ENCODE data around the gene MYRIP. TPM values are rescaled to one million over a fixed set of nuclear protein-coding genes. Genes with fewer than 3 reads are reported as not detected.

MYRIP gene
- total RNA-seq, 4 donors from 2014 or later = 1.4 to 4.4 (median 2.8) TPM

DNA sequence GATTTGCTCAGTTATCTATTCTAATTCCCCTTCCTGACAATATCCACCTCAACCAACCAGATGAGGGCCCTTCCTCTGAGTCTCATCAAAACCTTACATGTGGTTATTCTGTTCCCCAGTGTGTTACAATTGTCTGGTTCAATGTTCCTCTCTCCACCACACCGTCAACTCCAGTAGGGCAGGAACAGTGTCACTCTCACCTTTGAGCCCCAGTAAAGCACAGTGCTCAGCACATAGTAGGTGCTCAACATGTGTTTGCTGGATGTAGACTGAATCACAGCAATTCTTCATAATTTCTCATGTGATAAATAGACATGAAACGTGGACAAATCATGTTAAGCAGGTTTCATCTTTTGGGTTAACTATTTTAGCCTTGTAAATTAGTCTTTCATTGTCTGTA lies 397.1 kb downstream of the MYRIP start:
- no peaks in the 10 kb centered on the region for H3K27me3 ChIP-seq
- no peaks in the 10 kb centered on the region for H3K36me3 ChIP-seq
- TF ChIP-seq POLR2AphosphoS5 (IDR thresholded peaks at IDR 0.05) = no peak
- TF ChIP-seq, protein P1, sequence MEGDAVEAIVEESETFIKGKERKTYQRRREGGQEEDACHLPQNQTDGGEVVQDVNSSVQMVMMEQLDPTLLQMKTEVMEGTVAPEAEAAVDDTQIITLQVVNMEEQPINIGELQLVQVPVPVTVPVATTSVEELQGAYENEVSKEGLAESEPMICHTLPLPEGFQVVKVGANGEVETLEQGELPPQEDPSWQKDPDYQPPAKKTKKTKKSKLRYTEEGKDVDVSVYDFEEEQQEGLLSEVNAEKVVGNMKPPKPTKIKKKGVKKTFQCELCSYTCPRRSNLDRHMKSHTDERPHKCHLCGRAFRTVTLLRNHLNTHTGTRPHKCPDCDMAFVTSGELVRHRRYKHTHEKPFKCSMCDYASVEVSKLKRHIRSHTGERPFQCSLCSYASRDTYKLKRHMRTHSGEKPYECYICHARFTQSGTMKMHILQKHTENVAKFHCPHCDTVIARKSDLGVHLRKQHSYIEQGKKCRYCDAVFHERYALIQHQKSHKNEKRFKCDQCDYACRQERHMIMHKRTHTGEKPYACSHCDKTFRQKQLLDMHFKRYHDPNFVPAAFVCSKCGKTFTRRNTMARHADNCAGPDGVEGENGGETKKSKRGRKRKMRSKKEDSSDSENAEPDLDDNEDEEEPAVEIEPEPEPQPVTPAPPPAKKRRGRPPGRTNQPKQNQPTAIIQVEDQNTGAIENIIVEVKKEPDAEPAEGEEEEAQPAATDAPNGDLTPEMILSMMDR (IDR thresholded peaks at IDR 0.05) = no peak
- TF ChIP-seq POLR2A (IDR thresholded peaks at IDR 0.05) = no peak
- no peak for TF ChIP-seq EP300 (IDR thresholded peaks at IDR 0.05)
- H3K9me3 ChIP-seq = no peaks in the 10 kb centered on the region
- H3K4me3 ChIP-seq = no peak overlapping the region
- WGBS = 92% methylated on average over 2 of the region's 2 CpGs
- no peaks in the 10 kb centered on the region for H3K4me1 ChIP-seq
- DNase-seq (ENCODE audit: low spot score in 2 of 2) = no peak
- no peak overlapping the region for H3K27ac ChIP-seq

DNA sequence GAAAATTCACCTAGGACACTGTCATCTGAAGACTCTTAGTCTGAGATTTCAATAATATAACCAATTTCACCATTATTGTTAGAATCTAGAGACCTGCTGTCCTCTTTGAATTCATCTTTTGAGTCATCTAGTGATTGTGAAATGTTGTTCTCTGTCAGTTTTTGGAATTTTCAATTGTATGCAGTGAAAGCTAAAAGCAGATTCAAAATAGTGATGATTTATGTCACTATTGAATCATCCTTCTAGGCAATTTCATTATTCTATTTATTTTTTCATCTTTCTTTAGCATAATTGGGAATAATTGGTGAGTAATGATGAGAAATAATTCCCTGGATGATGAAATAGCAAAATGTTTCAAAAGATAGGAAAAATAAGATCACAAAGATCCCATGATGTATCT lies 398.4 kb downstream of the MYRIP start:
- no peak overlapping the region for H3K27ac ChIP-seq
- TF ChIP-seq POLR2AphosphoS5 (IDR thresholded peaks at IDR 0.05) (no peak), EP300 (IDR thresholded peaks at IDR 0.05) (no peak), POLR2A (IDR thresholded peaks at IDR 0.05) (no peak)
- TF ChIP-seq, protein P1 (IDR thresholded peaks at IDR 0.05) = no peak

DNA sequence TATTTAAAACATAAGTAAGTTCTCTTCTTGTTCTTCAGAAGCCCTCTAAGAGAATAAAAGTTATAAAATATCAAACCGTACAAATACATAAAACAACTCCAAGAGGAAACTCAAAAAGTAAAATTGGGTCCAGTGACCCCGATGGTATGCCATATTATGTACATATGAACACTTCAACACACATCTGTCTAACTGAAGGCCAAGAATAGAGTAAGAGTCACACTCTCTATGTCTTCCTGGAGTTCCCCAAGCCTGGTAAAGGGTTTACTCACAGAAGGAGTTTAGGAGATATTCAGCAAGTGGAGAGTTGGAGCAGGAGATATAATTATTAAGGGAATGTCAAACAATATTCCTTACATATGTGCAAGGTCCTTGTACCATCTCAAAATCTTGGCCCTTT lies 398.8 kb downstream of the MYRIP start:
- TF ChIP-seq EP300 (IDR thresholded peaks at IDR 0.05) (no peak), POLR2AphosphoS5 (IDR thresholded peaks at IDR 0.05) (no peak), POLR2A (IDR thresholded peaks at IDR 0.05) (no peak)
- TF ChIP-seq, protein P1 (IDR thresholded peaks at IDR 0.05) = no peak

More for the DNA sequence above, 398.4 kb downstream of the MYRIP start:
- Histone ChIP-seq H3K27me3 (no peaks in the 10 kb centered on the region), H3K36me3 (no peaks in the 10 kb centered on the region), H3K9me3 (no peaks in the 10 kb centered on the region), H3K4me1 (no peaks in the 10 kb centered on the region), H3K4me3 (no peak overlapping the region)
- no peak for DNase-seq (ENCODE audit: low spot score in 2 of 2)

DNA sequence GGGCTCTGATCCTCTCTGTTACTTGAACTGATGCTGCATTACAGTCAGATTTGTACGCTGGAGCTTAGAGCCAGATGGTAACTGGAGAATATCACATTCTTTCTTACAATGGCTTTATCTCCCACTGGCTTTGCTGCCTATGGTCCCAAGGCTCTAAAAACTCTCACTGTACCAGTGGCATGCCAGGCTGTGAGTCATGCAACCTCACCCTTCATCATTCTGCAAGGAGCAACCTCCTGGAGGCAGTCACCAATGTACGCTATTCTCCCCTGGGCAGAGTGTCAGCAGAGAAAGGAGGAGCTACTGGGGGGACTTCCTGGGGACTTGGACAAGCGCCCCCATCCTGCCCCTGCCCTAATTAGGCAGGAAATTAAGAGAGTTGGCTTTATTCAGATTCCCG lies 402.2 kb downstream of the MYRIP start:
- DNase-seq (ENCODE audit: low spot score in 2 of 2) = no peak
- WGBS = 79% methylated on average over 4 of the region's 4 CpGs
- TF ChIP-seq, protein P1 (IDR thresholded peaks at IDR 0.05) = no peak
- TF ChIP-seq EP300 (IDR thresholded peaks at IDR 0.05) (no peak), POLR2A (IDR thresholded peaks at IDR 0.05) (no peak), POLR2AphosphoS5 (IDR thresholded peaks at IDR 0.05) (no peak)
- no peaks in the 10 kb centered on the region for H3K4me1 ChIP-seq
- no peaks in the 10 kb centered on the region for H3K36me3 ChIP-seq
- H3K27ac ChIP-seq = no peak overlapping the region
- no peak overlapping the region for H3K4me3 ChIP-seq
- no peaks in the 10 kb centered on the region for H3K9me3 ChIP-seq
- H3K27me3 ChIP-seq = no peaks in the 10 kb centered on the region

More for the DNA sequence above, 398.8 kb downstream of the MYRIP start:
- DNase-seq (ENCODE audit: low spot score in 2 of 2) = no peak
- WGBS = 79% methylated on average over 2 of the region's 2 CpGs
- Histone ChIP-seq H3K9me3 (no peaks in the 10 kb centered on the region), H3K27me3 (no peaks in the 10 kb centered on the region), H3K4me1 (no peaks in the 10 kb centered on the region), H3K36me3 (no peaks in the 10 kb centered on the region), H3K4me3 (no peak overlapping the region), H3K27ac (no peak overlapping the region)

DNA sequence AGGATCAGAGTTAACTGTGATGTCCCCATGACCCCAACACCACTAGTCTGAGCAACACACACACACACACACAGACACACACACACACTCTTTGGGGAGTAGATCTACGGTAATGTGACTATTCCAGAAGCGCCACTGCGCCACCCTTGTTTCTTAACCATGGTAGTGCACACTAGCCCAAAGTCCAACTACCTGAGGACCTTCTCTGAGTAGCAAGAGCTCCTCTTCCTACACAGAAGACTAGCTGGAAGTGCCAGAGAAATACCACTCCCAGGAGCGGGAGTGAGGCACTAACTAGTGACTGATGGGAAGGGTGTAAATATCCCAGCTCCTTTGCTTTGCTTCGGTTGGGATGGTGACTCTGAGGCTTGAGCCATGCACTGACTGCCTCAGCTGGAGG lies 404.1 kb downstream of the MYRIP start:
- no peaks in the 10 kb centered on the region for H3K9me3 ChIP-seq
- no peaks in the 10 kb centered on the region for H3K27me3 ChIP-seq
- WGBS = 66% methylated on average over 5 of the region's 5 CpGs
- H3K4me3 ChIP-seq = no peak overlapping the region
- DNase-seq (ENCODE audit: low spot score in 2 of 2) = no peak
- TF ChIP-seq EP300 (IDR thresholded peaks at IDR 0.05) (no peak), POLR2A (IDR thresholded peaks at IDR 0.05) (no peak), POLR2AphosphoS5 (IDR thresholded peaks at IDR 0.05) (no peak)
- TF ChIP-seq, protein P1 (IDR thresholded peaks at IDR 0.05) = no peak
- no peaks in the 10 kb centered on the region for H3K4me1 ChIP-seq
- no peaks in the 10 kb centered on the region for H3K36me3 ChIP-seq
- H3K27ac ChIP-seq = no peak overlapping the region

All from suprapubic skin (tissue), 4 donors.